ENCODE measurements around the gene ASAH2. TPM values are rescaled to one million over a fixed set of nuclear protein-coding genes. Genes with fewer than 3 reads are reported as not detected.

The ASAH2 gene
- total and polyA plus RNA-seq, 3 donors from 2014 or later, result 5.5 to 8.7 (median 5.6) TPM

DNA sequence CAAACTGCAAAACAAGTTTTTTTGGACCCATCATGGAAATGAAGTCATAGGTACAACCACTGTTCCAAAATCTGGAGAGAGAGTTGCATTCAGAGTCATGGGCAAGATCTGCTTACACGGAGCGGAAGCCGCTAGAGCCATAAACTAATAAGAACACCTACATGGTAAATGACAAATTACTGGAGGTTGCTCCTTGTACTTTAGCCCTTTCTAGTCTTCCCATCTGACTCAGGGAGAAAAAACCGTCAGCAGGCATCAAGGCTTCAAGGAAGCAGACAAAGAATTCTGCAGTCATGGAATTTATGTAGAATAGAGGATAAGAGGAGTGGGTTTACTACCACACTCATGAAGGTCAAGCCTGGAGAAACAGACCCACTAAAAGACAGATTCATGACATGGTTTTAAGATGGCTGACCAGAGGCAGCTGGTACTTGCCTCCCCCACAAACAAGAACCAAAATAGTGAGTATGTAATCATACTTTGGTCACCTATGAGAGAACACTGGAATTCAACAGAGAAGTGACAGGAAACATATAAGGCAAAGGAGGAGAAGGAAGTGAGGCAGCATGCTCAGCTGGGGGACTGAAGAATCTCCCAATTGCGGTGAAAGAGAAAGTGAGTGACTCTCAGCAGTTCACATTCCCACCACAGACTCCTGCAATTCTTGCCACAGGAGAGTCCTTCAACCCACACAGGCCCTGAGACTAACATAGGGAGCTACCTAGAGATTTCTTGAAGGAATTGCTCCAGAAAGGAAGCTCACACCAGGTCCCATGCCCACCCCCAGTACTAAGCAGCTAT is 42.4 kb upstream of the ASAH2 start:
- WGBS, 2 donors, result 82 to 87% methylated on average over 5 of the region's 5 CpGs
- Histone ChIP-seq H3K4me3 (no peak overlapping the region), H3K9me3 (no peaks in the 10 kb centered on the region), H3K36me3 (ENCODE audit: low read depth, missing control alignments) (no peaks in the 10 kb centered on the region), H3K27ac (no peak overlapping the region), H3K27me3 (no peaks in the 10 kb centered on the region), H3K4me1 (no peaks in the 10 kb centered on the region)
- no peak for DNase-seq
- no peak for TF ChIP-seq POLR2A (IDR thresholded peaks at IDR 0.05)
- TF ChIP-seq, protein P1, sequence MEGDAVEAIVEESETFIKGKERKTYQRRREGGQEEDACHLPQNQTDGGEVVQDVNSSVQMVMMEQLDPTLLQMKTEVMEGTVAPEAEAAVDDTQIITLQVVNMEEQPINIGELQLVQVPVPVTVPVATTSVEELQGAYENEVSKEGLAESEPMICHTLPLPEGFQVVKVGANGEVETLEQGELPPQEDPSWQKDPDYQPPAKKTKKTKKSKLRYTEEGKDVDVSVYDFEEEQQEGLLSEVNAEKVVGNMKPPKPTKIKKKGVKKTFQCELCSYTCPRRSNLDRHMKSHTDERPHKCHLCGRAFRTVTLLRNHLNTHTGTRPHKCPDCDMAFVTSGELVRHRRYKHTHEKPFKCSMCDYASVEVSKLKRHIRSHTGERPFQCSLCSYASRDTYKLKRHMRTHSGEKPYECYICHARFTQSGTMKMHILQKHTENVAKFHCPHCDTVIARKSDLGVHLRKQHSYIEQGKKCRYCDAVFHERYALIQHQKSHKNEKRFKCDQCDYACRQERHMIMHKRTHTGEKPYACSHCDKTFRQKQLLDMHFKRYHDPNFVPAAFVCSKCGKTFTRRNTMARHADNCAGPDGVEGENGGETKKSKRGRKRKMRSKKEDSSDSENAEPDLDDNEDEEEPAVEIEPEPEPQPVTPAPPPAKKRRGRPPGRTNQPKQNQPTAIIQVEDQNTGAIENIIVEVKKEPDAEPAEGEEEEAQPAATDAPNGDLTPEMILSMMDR (IDR thresholded peaks at IDR 0.05), result no peak
- intact Hi-C loops (cut with DNase I; ENCODE audit: low total_unique reads), result no loop called here

DNA sequence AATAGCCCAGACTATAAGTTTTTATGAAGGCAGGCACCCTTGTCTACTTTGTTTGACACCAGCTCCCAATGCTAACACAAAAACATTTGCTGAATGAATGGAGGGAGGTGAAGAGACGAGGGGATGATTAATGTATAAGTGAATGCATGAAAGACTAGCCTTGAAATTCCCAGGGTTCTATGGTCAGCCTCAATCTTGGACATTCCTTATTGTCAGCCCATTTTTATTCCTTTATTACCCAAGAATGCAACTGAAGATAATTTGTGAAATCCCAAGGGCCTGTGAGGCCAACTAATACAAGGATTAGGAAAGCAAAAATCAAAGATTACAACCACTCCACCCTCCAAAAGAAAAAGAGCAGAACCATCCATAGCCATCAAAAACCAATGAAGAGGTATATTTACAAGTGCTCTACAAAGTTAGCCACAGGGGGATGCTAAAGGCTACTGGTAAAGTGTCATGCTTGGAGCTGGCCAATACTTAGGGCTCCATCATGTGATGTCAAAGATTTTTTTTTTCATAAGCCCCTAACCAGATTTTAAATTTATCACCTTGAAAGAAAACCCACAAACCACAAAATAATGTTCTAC is 40.0 kb upstream of the ASAH2 start:
- Histone ChIP-seq H3K27ac (no peak overlapping the region), H3K4me3 (no peak overlapping the region), H3K9me3 (no peaks in the 10 kb centered on the region), H3K27me3 (no peaks in the 10 kb centered on the region), H3K4me1 (no peaks in the 10 kb centered on the region), H3K36me3 (ENCODE audit: low read depth, missing control alignments) (no peaks in the 10 kb centered on the region)
- intact Hi-C loops (cut with DNase I; ENCODE audit: low total_unique reads), result no loop called here
- no peak for DNase-seq
- no peak for TF ChIP-seq POLR2A (IDR thresholded peaks at IDR 0.05)
- TF ChIP-seq, protein P1 (IDR thresholded peaks at IDR 0.05), result peak; percentile 23 to 45 (median 42)
- WGBS, 2 donors, result 63 to 75% methylated on average over 1 of the region's 1 CpG

DNA sequence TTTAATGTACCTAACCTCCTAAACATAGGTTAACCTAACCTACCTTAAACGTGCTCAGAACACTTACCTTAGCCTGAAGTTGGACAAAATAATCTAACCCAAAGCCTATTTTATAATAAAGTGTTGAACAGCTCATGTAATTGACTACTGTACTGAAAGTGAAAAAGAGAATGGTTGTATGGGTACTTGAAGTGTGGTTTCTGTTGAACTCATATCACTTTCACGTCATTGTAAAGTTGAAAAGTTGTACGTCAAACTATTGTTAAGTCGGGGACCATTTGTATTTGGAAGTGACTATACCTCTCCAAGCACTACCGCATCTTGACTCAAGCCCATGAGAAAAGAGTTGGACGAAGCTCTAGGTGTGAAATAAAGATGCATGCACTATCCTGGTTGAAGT is 37.9 kb upstream of the ASAH2 start:
- Histone ChIP-seq H3K36me3 (ENCODE audit: low read depth, missing control alignments) (no peaks in the 10 kb centered on the region), H3K9me3 (no peaks in the 10 kb centered on the region), H3K4me3 (no peak overlapping the region), H3K4me1 (no peaks in the 10 kb centered on the region), H3K27me3 (no peaks in the 10 kb centered on the region), H3K27ac (no peak overlapping the region)
- TF ChIP-seq, protein P1 (IDR thresholded peaks at IDR 0.05), result no peak
- no peak for DNase-seq
- WGBS, 2 donors, result 90 to 92% methylated on average over 6 of the region's 6 CpGs
- intact Hi-C loops (cut with DNase I; ENCODE audit: low total_unique reads), result no loop called here

DNA sequence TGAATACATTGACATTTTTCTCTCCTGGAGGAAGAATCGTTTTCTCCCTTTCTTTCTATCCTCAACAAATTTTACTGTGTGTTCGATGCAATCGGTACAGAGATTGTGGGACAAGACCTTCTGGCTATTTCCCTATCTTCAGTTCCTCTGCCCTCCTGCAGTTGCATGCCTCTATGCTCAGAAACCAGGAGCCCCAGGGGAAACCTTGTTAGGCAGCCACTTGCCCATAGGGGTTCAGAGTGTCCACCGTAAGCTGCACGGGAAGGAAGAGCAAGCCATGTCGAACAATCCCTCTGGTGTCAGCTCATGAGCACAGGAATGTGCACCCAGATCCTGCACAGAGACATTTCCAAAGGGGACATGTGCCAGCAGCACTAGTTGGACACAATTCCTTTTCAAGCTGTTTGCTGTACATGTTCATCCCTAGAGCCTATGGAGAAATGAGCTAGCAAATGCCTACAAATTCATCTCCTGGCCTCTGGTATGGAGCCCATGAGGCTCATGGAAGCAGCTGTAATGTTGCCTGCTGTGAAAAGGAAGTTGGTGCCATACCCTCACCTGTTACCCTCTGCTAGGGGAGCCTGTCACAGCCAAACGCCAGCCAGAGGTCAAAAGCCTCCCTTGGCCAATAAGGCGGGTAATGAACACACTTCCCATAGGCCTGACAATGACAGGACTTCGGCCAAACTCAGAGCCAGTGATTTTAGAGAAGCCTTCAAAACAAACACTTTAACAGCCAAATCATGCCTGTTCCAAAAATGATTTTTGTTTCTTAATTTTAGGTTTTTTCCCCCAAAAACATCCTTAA is 35.9 kb upstream of the ASAH2 start:
- intact Hi-C loops (cut with DNase I; ENCODE audit: low total_unique reads), result no loop called here
- TF ChIP-seq POLR2A (IDR thresholded peaks at IDR 0.05), result no peak
- TF ChIP-seq, protein P1 (IDR thresholded peaks at IDR 0.05), result no peak
- 57 to 64% methylated on average over 9 of the region's 9 CpGs for WGBS, 2 donors

More for the DNA sequence above, 35.9 kb upstream of the ASAH2 start:
- Histone ChIP-seq H3K9me3 (no peaks in the 10 kb centered on the region), H3K27me3 (no peaks in the 10 kb centered on the region), H3K4me1 (no peaks in the 10 kb centered on the region), H3K4me3 (no peak overlapping the region), H3K27ac (no peak overlapping the region), H3K36me3 (ENCODE audit: low read depth, missing control alignments) (no peaks in the 10 kb centered on the region)
- DNase-seq, result no peak
